HT1080 (cell line): Measurements from ENCODE around the gene ING3. TPM values are rescaled to one million over a fixed set of nuclear protein-coding genes. Genes with fewer than 3 reads are reported as not detected.

Source experiments
- DNase-seq: peaks from one replicate; pipeline ENCODE4 v3.0.0-alpha.2; 2015; ENCODE audit warnings: low read depth
- small RNA-seq: library from RNA; depleted of rRNA; stranded (forward); fragments of <200 nt; gene quantifications from one replicate; pipeline ENCODE3, GENCODE V24; 2014
- total RNA-seq: library from RNA; depleted of rRNA; stranded (reverse); fragments of >200 nt; shearing (Covaris generic); gene quantifications from 2 replicates; pipeline ENCODE4 v1.2.3, GENCODE V29; 2014; rRNA removed

The ING3 gene
- total RNA-seq, 1 experiment from 2014 or later = 16.5 TPM

- DNase-seq = no peak
Observed at GRCh38 chr7:121026159-121026558, 75.6 kb downstream of the ING3 start.

GRCh38 chr7:121026577-121027111, 76.1 kb downstream of the ING3 start:
- no peak for DNase-seq

Small RNA genes lying within 50 kb of the gene (small RNA-seq; reads per million reads assigned to genes)
- gene RNA5SP240 = not detected

Other genes starting within 250 kb of the ING3 start
- 5.9 and 7.4 TPM in 2 replicates for gene TSPAN12, start 92.6 kb upstream of the ING3 start, total RNA-seq
- 13.1 and 18.1 TPM in 2 replicates for gene CPED1, start 37.9 kb downstream of the ING3 start, total RNA-seq